Endothelial cell of umbilical vein (primary cell): ENCODE results near the gene SPAG16. TPM values are rescaled to one million over a fixed set of nuclear protein-coding genes. Genes with fewer than 3 reads are reported as not detected.

Source experiments
- BruUV-seq: library from RNA; stranded (reverse); fragments of 400-500 nt; replicated peaks from 2 replicates; lab custom pipeline; 2021; lab: Mats Ljungman, UMichigan
- CTCF ChIA-PET: fragments of 300-600, 350-600 bp; sonication (Branson Sonifier 250); formaldehyde crosslinking; loops from one replicate; lab custom pipeline; 2021; ENCODE audit warnings: antibody characterized with exemption, inconsistent platforms; lab: Charles Lee
- POLR2A ChIA-PET: fragments of 300-600, 350-600 bp; sonication (Branson Sonifier 250); formaldehyde crosslinking; loops from one replicate; lab custom pipeline; 2021; ENCODE audit warnings: antibody characterized with exemption, inconsistent platforms; lab: Charles Lee
- DNase-seq: peaks from one replicate; pipeline ENCODE4 v3.0.0-alpha.2; 2011; ENCODE audit warnings: low read depth, low spot score
- FAIRE-seq: peaks from 2 replicates; lab custom pipeline; 2011; peaks lifted over from hg19 to GRCh38; lab: Jason Lieb, UNC
- H2AFZ ChIP-seq: 2 replicates; pipeline ENCODE4 v1.6.0; 2012; ENCODE audit warnings: low read depth, low read length, control low read depth, inconsistent platforms
- H3K27ac ChIP-seq: 2 replicates; pipeline ENCODE4 v1.5.1; 2011; ENCODE audit warnings: low read depth, mild to moderate bottlenecking, control low read depth, low read length, moderate library complexity; ENCODE audit not compliant: insufficient read depth
- H3K27me3 ChIP-seq, 2 experiments: 2 replicates each; pipeline versions ENCODE4 v1.6.0 to v1.6.1; 2011; ENCODE audit warnings: low read length in 2 of 2, mixed read lengths in 1 of 2; ENCODE audit not compliant: control insufficient read depth in 2 of 2, insufficient read depth in 2 of 2
- H3K36me3 ChIP-seq, 2 experiments: 2 replicates in 1 of 2; 3 replicates in 1 of 2; pipeline ENCODE4 v1.5.1; 2011; ENCODE audit warnings: low read length in 2 of 2, mild to moderate bottlenecking in 1 of 2, moderate library complexity in 1 of 2; ENCODE audit not compliant: control insufficient read depth in 2 of 2, insufficient read depth in 2 of 2; ENCODE audit errors: extremely low read depth in 1 of 2
- H3K4me1 ChIP-seq: 3 replicates; pipeline ENCODE4 v1.5.1; 2011; ENCODE audit warnings: mild to moderate bottlenecking, low read length; ENCODE audit not compliant: control insufficient read depth, insufficient read depth; ENCODE audit errors: extremely low read depth
- H3K4me2 ChIP-seq: 2 replicates; pipeline ENCODE4 v1.6.1; 2011; ENCODE audit warnings: low read length, control low read depth, mixed read lengths; ENCODE audit not compliant: insufficient read depth
- H3K4me3 ChIP-seq, 3 experiments: fragments of 200-600 bp in 1 of 3; sonication (generic), shearing (Covaris generic) in 1 of 3; replicated peaks in 1 of 3; 2 replicates each; pipeline ENCODE4 v1.5.1; 2011 to 2016; ENCODE audit warnings: control low read depth in 3 of 3, low read length in 3 of 3, mild to moderate bottlenecking in 2 of 3, inconsistent platforms in 1 of 3, low read depth in 1 of 3, moderate library complexity in 1 of 3; ENCODE audit not compliant: insufficient read depth in 1 of 3
- H3K79me2 ChIP-seq: 2 replicates; pipeline ENCODE4 v1.6.0; 2012; ENCODE audit warnings: low read length, inconsistent platforms; ENCODE audit not compliant: control insufficient read depth, insufficient read depth
- H3K9ac ChIP-seq: replicated peaks from 2 replicates; pipeline ENCODE3; 2011; ENCODE audit warnings: low read length, control low read depth; ENCODE audit not compliant: insufficient read depth; ENCODE audit errors: extremely low read depth
- H3K9me1 ChIP-seq: replicated peaks from 3 replicates; pipeline ENCODE4 v1.6.0; 2011; ENCODE audit warnings: mild to moderate bottlenecking, low read length; ENCODE audit not compliant: control insufficient read depth, insufficient read depth; ENCODE audit errors: extremely low read depth
- H3K9me3 ChIP-seq: replicated peaks from 2 replicates; pipeline ENCODE4 v1.5.1; 2012; ENCODE audit warnings: low read length, inconsistent platforms; ENCODE audit not compliant: control insufficient read depth, insufficient read depth
- H4K20me1 ChIP-seq: replicated peaks from 2 replicates; pipeline ENCODE3; 2011; ENCODE audit warnings: mild to moderate bottlenecking, low read length; ENCODE audit not compliant: control insufficient read depth, insufficient read depth; ENCODE audit errors: extremely low read depth
- CTCF ChIP-seq, 2 donors: IDR thresholded peaks; 1 replicate in 1 of 2; 2 replicates in 1 of 2; pipeline ENCODE4 v1.5.1; 2011; ENCODE audit warnings: low read length in 2 of 2, mild to moderate bottlenecking in 2 of 2, moderate library complexity in 2 of 2, control low read depth in 1 of 2, inconsistent platforms in 1 of 2, low read depth in 1 of 2; ENCODE audit not compliant: insufficient read depth in 1 of 2; ENCODE audit errors: extremely low read depth in 1 of 2
- EZH2 ChIP-seq: IDR thresholded peaks from 2 replicates; pipeline ENCODE4 v1.6.1; 2012; ENCODE audit warnings: borderline replicate concordance, low read depth, mild to moderate bottlenecking, moderate library complexity, low read length, inconsistent platforms; ENCODE audit not compliant: severe bottlenecking
- JUN ChIP-seq: IDR thresholded peaks from 2 replicates; pipeline ENCODE4 v1.6.1; 2011; ENCODE audit warnings: borderline replicate concordance, low read depth; ENCODE audit not compliant: insufficient read length, insufficient read depth
- POLR2A ChIP-seq: IDR thresholded peaks from 2 replicates; pipeline ENCODE4 v1.6.1; 2012; ENCODE audit warnings: low read depth, mild to moderate bottlenecking, control low read depth, low read length
- POLR2AphosphoS5 ChIP-seq: IDR thresholded peaks from 2 replicates; pipeline ENCODE4 v1.6.1; 2012; ENCODE audit warnings: low read depth, mild to moderate bottlenecking, control low read depth, low read length, moderate library complexity; ENCODE audit not compliant: insufficient read depth
- dilution Hi-C: fragments of 300-500 bp; cut with MboI; formaldehyde crosslinking; loops from one replicate; pipeline ENCODE4 v1.15.0; 2019; ENCODE audit warnings: low sequenced_read_pairs; ENCODE audit not compliant: extremely low pct_ligation_motif_present
- intact Hi-C: fragments of 100-400 bp; cut with micrococcal nuclease; formaldehyde crosslinking; loops from one replicate; pipeline ENCODE4 v1.10.0; 2022
- polyA plus RNA-seq, 4 experiments: library from polyadenylated mRNA; depleted of rRNA in 3 of 4; stranded (reverse) in 3 of 4; unstranded in 1 of 4; fragments of >200 nt; gene quantifications; 2 replicates each; pipeline versions ENCODE4 v1.2.1 to v1.2.3, GENCODE V29; 2011 to 2012; ENCODE audit warnings: missing spikeins in 1 of 4
- total RNA-seq: library from RNA; stranded (reverse); gene quantifications from 2 replicates; pipeline ENCODE4 v1.2.3, GENCODE V29; 2021
- TF ChIP-seq, protein P1 (sequence below): IDR thresholded peaks from 2 replicates; pipeline ENCODE4 v1.6.1; 2011; ENCODE audit not compliant: insufficient read depth, insufficient read length

SPAG16 gene
- total and polyA plus RNA-seq, 2 donors (not counting 3 experiments of a cell fraction or from before 2014, with no cell fraction given), result 4.0 to 7.7 TPM

GRCh38 chr2:213241817-213242216 is 42.4 kb upstream of the SPAG16 start:
- H3K27ac ChIP-seq, result no peak overlapping the region
- POLR2A ChIA-PET, result no interaction called here
- no peaks in the 10 kb centered on the region for H3K9me1 ChIP-seq
- no peaks in the 10 kb centered on the region for H3K27me3 ChIP-seq
- dilution Hi-C loops (no loop called here), intact Hi-C loops (no loop called here)
- peaks cover 8% of the 10 kb centered on the region for H3K4me1 ChIP-seq
- no peak overlapping the region for H3K9ac ChIP-seq
- H3K9me3 ChIP-seq, result no peaks in the 10 kb centered on the region
- H3K4me3 ChIP-seq, result no peak overlapping the region
- no peak overlapping the region for H2AFZ ChIP-seq
- no peak overlapping the region for H3K4me2 ChIP-seq
- no peaks in the 10 kb centered on the region for H3K36me3 ChIP-seq
- TF ChIP-seq, protein P1, sequence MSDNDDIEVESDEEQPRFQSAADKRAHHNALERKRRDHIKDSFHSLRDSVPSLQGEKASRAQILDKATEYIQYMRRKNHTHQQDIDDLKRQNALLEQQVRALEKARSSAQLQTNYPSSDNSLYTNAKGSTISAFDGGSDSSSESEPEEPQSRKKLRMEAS, result no peak
- TF ChIP-seq JUN, result no peak
- no peak for TF ChIP-seq POLR2AphosphoS5
- no peak for TF ChIP-seq EZH2
- TF ChIP-seq POLR2A, result no peak
- TF ChIP-seq CTCF (IDR thresholded peaks at IDR 0.05; ENCODE audit: extremely low read depth in 1 of 2, insufficient read depth in 1 of 2, low read depth in 1 of 2, low read length in 2 of 2), result no peak
- BruUV-seq, result no TSS peak
- CTCF ChIA-PET, result interaction anchor here (0.7 to 1.0 kb wide), 2 partner anchors 10 to 754 kb away, joined by 3 to 7 read pairs; no protein-coding TSS in a partner anchor
- DNase-seq, result no peak
- FAIRE-seq, result no peak
- H4K20me1 ChIP-seq, result no peaks in the 10 kb centered on the region
- H3K79me2 ChIP-seq, result no peaks in the 10 kb centered on the region
